ENCODE data around the gene BTAF1.

BTAF1 gene

GRCh38 chr10:92062273-92062672 is 138.7 kb downstream of the BTAF1 start:
- DNase-seq = no peak

GRCh38 chr10:92064506-92064905 is 140.9 kb downstream of the BTAF1 start:
- no peak for DNase-seq

GRCh38 chr10:92066386-92066785 is 142.8 kb downstream of the BTAF1 start:
- no peak for DNase-seq

GRCh38 chr10:92068900-92069299 is 145.3 kb downstream of the BTAF1 start:
- no peak for DNase-seq

GRCh38 chr10:92074126-92074887 is 150.7 kb downstream of the BTAF1 start:
- no peak for DNase-seq

GRCh38 chr10:92075829-92076228 is 152.3 kb downstream of the BTAF1 start:
- DNase-seq = no peak

- DNase-seq = no peak
Observed at GRCh38 chr10:92076722-92077121, 153.2 kb downstream of the BTAF1 start.

- DNase-seq = no peak
Observed at GRCh38 chr10:92079003-92079402, 155.4 kb downstream of the BTAF1 start.

All from NCI-H524 treated with DMSO at 0.1 percent for 48 hours (cell line).